Fibroblast of skin of scalp (primary cell): ENCODE results near the gene TOM1.

Experiments used
- DNase-seq: peaks from one replicate; pipeline ENCODE4 v3.0.0-alpha.2; 2013

TOM1 gene

DNA sequence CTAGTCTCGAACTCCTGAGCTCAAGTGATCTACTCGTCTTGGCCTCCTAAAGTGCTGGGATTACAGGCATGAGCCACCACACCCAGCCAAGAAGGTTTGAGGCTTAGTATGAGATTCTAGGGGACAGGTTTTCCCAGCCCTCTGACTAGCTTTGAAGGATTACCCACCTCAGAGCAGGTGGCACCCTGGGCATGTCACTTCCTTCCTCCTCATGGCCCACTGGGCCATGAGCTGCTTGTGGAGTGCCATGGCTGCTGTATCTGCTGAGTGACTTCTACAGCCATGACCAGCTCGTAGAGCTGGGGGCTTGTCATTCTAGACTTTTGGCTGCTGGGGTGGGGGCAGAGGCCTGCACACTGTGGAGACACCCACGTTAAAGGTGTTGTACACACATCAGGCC lies 25.1 kb downstream of the TOM1 start:
- no peak for DNase-seq

- no peak for DNase-seq
Observed at GRCh38 chr22:35325209-35325608, 25.5 kb downstream of the TOM1 start.

DNA sequence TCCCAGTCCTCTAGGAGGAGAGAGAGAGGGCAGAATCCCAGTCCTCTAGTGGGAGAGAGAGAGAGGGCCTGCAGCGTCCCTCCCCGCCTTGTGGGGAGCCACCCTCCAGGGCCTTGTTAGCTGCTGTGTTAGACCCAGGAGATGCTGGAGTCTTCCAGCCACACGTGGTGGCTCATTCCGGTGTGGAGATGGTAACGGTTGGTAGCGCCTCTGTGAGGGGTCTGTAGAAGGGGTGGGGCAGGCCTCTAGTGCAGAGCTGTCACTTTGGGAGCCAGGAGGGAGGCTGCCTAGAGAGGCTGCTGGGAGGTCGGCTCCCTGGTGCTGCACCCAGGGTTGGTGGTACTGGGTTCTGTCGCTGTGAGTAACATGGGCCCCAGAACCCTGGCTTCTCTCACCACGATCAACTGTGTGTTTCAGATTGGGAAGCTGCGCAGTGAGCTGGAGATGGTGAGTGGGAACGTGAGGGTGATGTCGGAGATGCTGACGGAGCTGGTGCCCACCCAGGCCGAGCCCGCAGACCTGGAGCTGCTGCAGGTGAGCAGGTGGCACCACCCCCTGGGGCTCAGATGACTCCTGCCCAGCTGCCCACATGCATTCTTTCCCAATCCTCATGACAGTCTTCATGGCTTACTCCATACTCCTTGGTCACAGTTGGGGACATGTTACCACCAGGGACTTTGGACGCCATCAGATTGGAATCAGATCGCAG lies 27.3 kb downstream of the TOM1 start:
- DNase-seq: no peak

- DNase-seq: no peak
Observed at GRCh38 chr22:35327690-35328471, 28.2 kb downstream of the TOM1 start.

DNA sequence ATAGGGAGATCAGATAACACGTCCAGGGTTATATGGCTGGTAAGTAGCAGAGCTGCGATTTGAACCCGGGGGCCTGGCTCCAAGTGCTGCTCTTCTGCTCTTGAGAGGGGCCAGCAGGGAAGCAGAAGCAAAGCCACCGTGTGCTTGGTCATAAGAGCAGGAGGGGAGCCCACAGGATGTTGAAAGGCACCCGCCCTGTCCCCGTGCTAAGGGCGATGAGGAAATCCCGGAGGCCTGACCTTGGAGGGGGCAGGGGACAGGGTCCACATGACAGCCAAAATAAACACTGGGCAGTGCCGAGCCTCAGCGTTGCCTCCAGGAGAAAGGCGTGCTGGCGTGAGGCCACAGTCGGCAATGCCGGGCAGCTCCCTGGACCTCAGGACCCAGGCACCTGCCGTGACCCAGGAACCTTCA lies 28.8 kb downstream of the TOM1 start:
- no peak for DNase-seq

- DNase-seq: no peak
Observed at GRCh38 chr22:35329114-35329847, 29.6 kb downstream of the TOM1 start.

GRCh38 chr22:35330258-35330861 lies 30.7 kb downstream of the TOM1 start:
- DNase-seq: peak; percentile 75

DNA sequence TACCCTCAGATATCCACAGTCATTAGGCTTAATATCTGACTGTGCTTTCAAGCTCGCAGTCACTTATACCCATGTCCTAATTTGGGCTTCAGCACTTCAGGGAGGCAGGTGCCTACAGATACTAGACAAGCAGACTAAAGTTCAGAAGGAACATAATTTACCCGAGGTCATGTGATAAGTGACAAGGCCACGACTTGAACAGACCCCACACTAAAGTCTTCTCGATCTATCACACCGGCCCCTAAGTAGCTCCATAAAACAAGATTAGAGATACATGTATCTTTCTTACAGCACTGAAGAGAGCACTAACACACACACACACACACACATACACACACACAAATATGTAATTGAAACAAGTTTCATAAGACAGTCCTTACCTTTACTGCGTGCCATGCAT lies 32.6 kb downstream of the TOM1 start:
- no peak for DNase-seq

DNA sequence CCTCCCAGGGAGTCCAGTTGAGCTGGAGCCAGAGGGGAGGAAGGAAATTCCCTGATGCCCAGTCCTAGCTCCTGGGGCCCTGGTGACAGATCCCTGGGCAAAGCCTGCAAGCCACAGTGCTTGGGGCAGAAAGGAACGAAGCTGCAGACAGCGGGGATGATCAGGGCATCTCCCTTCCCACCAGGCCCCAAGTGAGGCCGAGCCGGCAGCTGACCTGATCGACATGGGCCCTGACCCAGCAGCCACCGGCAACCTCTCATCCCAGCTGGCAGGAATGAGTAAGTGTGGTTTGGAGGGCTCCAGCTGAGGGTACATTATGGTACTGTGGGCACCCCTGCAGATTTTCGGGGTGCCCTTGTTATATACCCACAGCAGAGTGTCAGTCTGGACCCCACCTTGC lies 33.5 kb downstream of the TOM1 start:
- DNase-seq: no peak

DNA sequence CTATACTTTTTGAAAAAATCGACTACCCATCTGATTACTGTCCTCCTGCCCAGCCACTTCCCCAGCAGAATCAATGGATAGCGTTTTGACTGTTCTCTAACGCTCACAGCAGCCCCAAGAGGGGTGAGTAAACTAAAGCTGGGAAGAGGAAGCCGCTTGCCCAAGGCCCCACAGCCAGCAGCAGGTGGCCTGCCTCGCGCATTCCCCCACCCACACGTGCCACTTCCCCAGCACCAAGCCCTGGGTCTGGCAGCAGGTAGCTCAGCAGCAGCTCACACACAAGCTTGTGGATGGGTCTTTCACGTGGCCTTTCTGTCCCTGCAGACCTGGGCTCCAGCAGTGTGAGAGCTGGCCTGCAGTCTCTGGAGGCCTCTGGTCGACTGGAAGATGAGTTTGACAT lies 34.3 kb downstream of the TOM1 start:
- DNase-seq: no peak

GRCh38 chr22:35335468-35335867 lies 35.8 kb downstream of the TOM1 start:
- no peak for DNase-seq

- DNase-seq: no peak
Observed at GRCh38 chr22:35335936-35336781, 36.5 kb downstream of the TOM1 start.

DNA sequence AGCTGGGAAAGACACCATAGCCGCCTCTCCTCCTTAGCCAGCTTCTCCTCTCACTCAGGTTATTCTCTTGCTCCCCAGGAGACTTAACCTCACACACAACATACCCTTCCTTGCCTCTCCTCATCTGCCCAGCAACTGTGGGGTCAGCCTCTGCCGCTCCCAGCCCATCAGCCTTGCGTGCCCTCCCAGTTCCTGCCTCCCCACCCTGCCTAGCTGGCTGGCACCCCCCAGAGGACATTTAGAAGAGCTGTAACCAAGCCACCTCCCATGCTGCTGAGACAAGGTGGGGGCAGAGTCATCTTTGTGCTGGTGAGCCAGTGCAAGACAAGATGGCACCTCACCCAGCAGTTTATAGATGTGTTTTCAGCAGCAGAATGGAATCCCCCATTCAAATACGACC lies 38.2 kb downstream of the TOM1 start:
- DNase-seq: peak; percentile 12

- no peak for DNase-seq
Observed at GRCh38 chr22:35341090-35341874, 41.6 kb downstream of the TOM1 start.

DNA sequence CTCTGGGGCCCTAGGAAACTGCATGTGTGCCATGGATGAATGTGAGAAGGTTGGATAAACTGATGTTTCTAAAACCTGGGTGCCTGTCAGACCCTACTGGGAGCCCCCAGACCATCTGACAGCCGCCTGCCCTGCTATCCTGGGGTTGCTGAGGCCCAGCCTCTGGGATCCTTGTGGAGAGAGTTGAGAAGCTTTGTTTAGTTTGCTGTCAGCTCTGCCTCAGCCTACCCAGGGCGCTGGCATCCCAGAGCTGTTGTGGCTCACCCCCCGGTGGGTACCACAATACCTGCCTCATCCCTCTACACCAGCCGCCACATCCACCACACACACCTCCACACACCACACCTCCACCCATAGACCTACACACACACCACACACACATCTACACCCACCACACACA lies 42.7 kb downstream of the TOM1 start:
- no peak for DNase-seq

DNA sequence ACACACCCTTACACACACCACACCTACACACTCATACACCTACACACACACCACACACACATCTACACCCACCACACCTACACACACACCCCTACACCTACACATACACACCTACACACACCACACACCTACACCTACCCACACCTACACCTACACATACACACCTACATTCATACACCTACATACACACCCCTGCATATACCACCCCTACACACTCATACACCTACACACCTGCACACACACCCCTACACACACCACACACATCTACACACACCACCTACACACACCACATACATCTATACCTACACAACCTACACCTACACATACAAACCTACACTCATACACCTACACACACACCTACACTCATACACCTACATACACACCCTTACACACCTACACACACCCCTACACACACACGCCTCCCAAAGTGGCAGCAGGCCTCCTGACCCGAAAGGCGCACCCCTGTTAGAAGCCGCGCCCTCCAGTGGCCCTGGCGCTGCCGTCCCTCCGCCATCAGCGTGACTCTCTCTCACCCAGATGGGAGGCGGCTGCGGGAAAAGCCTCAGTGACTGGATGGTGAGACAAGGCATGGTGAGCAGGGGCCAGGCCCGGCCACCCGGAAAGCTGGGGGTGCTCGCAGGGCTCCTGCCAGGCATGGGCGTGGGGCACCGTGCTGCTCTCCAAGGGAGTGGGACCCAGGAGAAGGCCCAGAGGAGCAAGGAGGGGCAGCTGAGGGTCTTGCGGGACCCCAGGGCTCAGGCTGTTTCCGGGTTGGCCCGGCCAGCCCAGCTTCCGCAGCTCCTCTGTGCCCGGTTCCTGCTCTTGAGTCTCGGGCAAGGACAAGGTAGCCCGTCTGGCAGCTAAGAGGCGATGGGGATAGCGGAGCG lies 44.2 kb downstream of the TOM1 start:
- no peak for DNase-seq

GRCh38 chr22:35344956-35345690 lies 45.4 kb downstream of the TOM1 start:
- no peak for DNase-seq

- no peak for DNase-seq
Observed at GRCh38 chr22:35345808-35346505, 46.3 kb downstream of the TOM1 start.
